CD4-positive, alpha-beta T cell treated with Interleukin-12 subunit alpha and Interleukin-12 subunit beta, for 1 hour (primary cell): ENCODE measurements around the gene PRKCE.

Experiments
- DNase-seq: peaks from one replicate; pipeline ENCODE4 v3.0.0-alpha.2; 2020

PRKCE gene

GRCh38 chr2:45951025-45951727 is 299.7 kb downstream of the PRKCE start:
- DNase-seq: no peak

- DNase-seq: no peak
Observed at GRCh38 chr2:45952591-45952990, 301.1 kb downstream of the PRKCE start.

GRCh38 chr2:45953376-45954027 is 302.0 kb downstream of the PRKCE start:
- DNase-seq: no peak

GRCh38 chr2:45954233-45954850 is 302.9 kb downstream of the PRKCE start:
- DNase-seq: no peak

GRCh38 chr2:45957533-45958227 is 306.2 kb downstream of the PRKCE start:
- no peak for DNase-seq

- DNase-seq: no peak
Observed at GRCh38 chr2:45960057-45960863, 308.8 kb downstream of the PRKCE start.

GRCh38 chr2:45962177-45962921 is 310.9 kb downstream of the PRKCE start:
- no peak for DNase-seq

GRCh38 chr2:45963816-45964215 is 312.3 kb downstream of the PRKCE start:
- no peak for DNase-seq

GRCh38 chr2:45964223-45964841 is 312.9 kb downstream of the PRKCE start:
- no peak for DNase-seq

- no peak for DNase-seq
Observed at GRCh38 chr2:45964906-45965305, 313.4 kb downstream of the PRKCE start.

- no peak for DNase-seq
Observed at GRCh38 chr2:45965871-45966498, 314.5 kb downstream of the PRKCE start.

- DNase-seq: no peak
Observed at GRCh38 chr2:45968946-45969584, 317.6 kb downstream of the PRKCE start.

- no peak for DNase-seq
Observed at GRCh38 chr2:45973426-45973825, 322.0 kb downstream of the PRKCE start.

- DNase-seq: no peak
Observed at GRCh38 chr2:45974056-45974455, 322.6 kb downstream of the PRKCE start.

- no peak for DNase-seq
Observed at GRCh38 chr2:45974762-45975408, 323.4 kb downstream of the PRKCE start.

- no peak for DNase-seq
Observed at GRCh38 chr2:45975752-45976517, 324.5 kb downstream of the PRKCE start.

- no peak for DNase-seq
Observed at GRCh38 chr2:45978302-45978859, 326.9 kb downstream of the PRKCE start.

- no peak for DNase-seq
Observed at GRCh38 chr2:45979065-45979464, 327.6 kb downstream of the PRKCE start.
